HG03139 (cell line): ENCODE measurements around the gene TMC6.
"Not testable (repeated sequence)": the region's sequence is repeated elsewhere in the genome, so short reads cannot be mapped to it uniquely, and the experiment has no call there.

Source experiments
- ATAC-seq: cut with Tn5 transposase; IDR thresholded peaks from one replicate; pipeline ENCODE4 v1.9.1; 2021; ENCODE audit not compliant: unreplicated experiment

The TMC6 gene

GRCh38 chr17:78128551-78129350, at the start of gene TMC6:
Gene TMC6, minus strand, starts transcription at chr17:78128755. Its CDS starts 1,923 bp downstream, at chr17:78126832.
- ATAC-seq: no peak

GRCh38 chr17:78176548-78177025, 48.0 kb upstream of the TMC6 start:
- no peak for ATAC-seq

- no peak for ATAC-seq
Measured at GRCh38 chr17:78175643-78175981, 47.1 kb upstream of the TMC6 start.

- no peak for ATAC-seq
Measured at GRCh38 chr17:78174870-78175642, 46.5 kb upstream of the TMC6 start.

- no peak for ATAC-seq
Measured at GRCh38 chr17:78174346-78174869, 45.9 kb upstream of the TMC6 start.

GRCh38 chr17:78173097-78173715, 44.7 kb upstream of the TMC6 start:
- ATAC-seq: no peak

- no peak for ATAC-seq
Measured at GRCh38 chr17:78172249-78173051, 43.9 kb upstream of the TMC6 start.

- ATAC-seq: not testable (repeated sequence)
Measured at GRCh38 chr17:78171591-78172248, 43.2 kb upstream of the TMC6 start.

GRCh38 chr17:78170692-78171590, 42.4 kb upstream of the TMC6 start:
- no peak for ATAC-seq

- ATAC-seq: peak; percentile 24
Measured at GRCh38 chr17:78168903-78169793, 40.6 kb upstream of the TMC6 start.

- ATAC-seq: peak; percentile 46
Measured at GRCh38 chr17:78168242-78168902, 39.8 kb upstream of the TMC6 start, which contains the start of gene SYNGR2. Gene SYNGR2, plus strand, starts transcription at chr17:78168581. Its CDS starts 36 bp downstream, at chr17:78168617.

- no peak for ATAC-seq
Measured at GRCh38 chr17:78166416-78166815, 37.9 kb upstream of the TMC6 start.

GRCh38 chr17:78164748-78165607, 36.4 kb upstream of the TMC6 start:
- no peak for ATAC-seq

GRCh38 chr17:78163881-78164747, 35.6 kb upstream of the TMC6 start:
- ATAC-seq: no peak

- ATAC-seq: no peak
Measured at GRCh38 chr17:78159575-78160158, 31.1 kb upstream of the TMC6 start.
